HEK293 (cell line): Measurements from ENCODE around the gene CEP20.

Experiments
- CTCF ChIA-PET: fragments of 350-600 bp; formaldehyde crosslinking; extraction: SDS; loops from one replicate; lab custom pipeline; 2021; ENCODE audit warnings: antibody characterized with exemption; lab: Yijun Ruan, JAX
- POLR2A ChIA-PET: fragments of 300-600 bp; formaldehyde crosslinking; extraction: SDS; loops from one replicate; lab custom pipeline; 2020; ENCODE audit warnings: antibody characterized with exemption, inconsistent platforms; lab: Yijun Ruan, JAX
- H3K27ac ChIP-seq: fragments of 200-500 bp; sonication (Bioruptor generic); 2 replicates; pipeline ENCODE4 v1.5.1; 2014; ENCODE audit warnings: low read depth, low read length, control low read depth, inconsistent platforms; ENCODE audit errors: extremely low read depth
- H3K36me3 ChIP-seq, 2 experiments: fragments of 200-500 bp in 1 of 2; sonication (Bioruptor generic) in 1 of 2; 1 replicate in 1 of 2; 2 replicates in 1 of 2; pipeline ENCODE4 v1.5.1; 2014 to 2017; ENCODE audit warnings: inconsistent platforms in 2 of 2, low read length in 2 of 2; ENCODE audit not compliant: control insufficient read depth in 2 of 2, insufficient read depth in 1 of 2
- H3K4me1 ChIP-seq: fragments of 200-500 bp; sonication (Bioruptor generic); 2 replicates; pipeline ENCODE4 v1.5.1; 2014; ENCODE audit warnings: mild to moderate bottlenecking, low read length, inconsistent platforms; ENCODE audit not compliant: control insufficient read depth, insufficient read depth
- H3K4me3 ChIP-seq: 2 replicates; pipeline ENCODE4 v1.5.1; 2011; ENCODE audit warnings: low read depth, mild to moderate bottlenecking, control low read depth, low read length, moderate library complexity
- H3K9me3 ChIP-seq: fragments of 200-500 bp; sonication (Bioruptor generic); 2 replicates; pipeline ENCODE4 v1.5.1; 2014; ENCODE audit warnings: low read depth, low read length, inconsistent platforms; ENCODE audit not compliant: control insufficient read depth, insufficient read depth
- GLIS1 ChIP-seq: fragments of 450-650 bp; formaldehyde crosslinking; IDR thresholded peaks from 2 replicates; pipeline ENCODE4 v1.5.1; 2016; ENCODE audit warnings: missing biosample characterization, missing genetic modification characterization
- HOXA7 ChIP-seq: sonication (generic); formaldehyde crosslinking; IDR thresholded peaks from 2 replicates; pipeline ENCODE4 v1.8.1; 2022; ENCODE audit warnings: missing genetic modification reagents, borderline replicate concordance
- KLF10 ChIP-seq: fragments of 450-650 bp; IDR thresholded peaks from 2 replicates; pipeline ENCODE4 v1.5.1; 2018; ENCODE audit warnings: missing biosample characterization, mild to moderate bottlenecking, missing genetic modification characterization
- ZNF114 ChIP-seq: fragments of 450-650 bp; formaldehyde crosslinking; IDR thresholded peaks from 2 replicates; pipeline ENCODE4 v1.5.0; 2017; ENCODE audit warnings: missing biosample characterization, missing genetic modification characterization
- ZNF133 ChIP-seq: fragments of 450-650 bp; formaldehyde crosslinking; IDR thresholded peaks from 2 replicates; pipeline ENCODE4 v1.5.1; 2016; ENCODE audit warnings: missing biosample characterization, missing genetic modification characterization
- ZNF146 ChIP-seq: fragments of 450-650 bp; formaldehyde crosslinking; IDR thresholded peaks from 2 replicates; pipeline ENCODE4 v1.5.1; 2016; ENCODE audit warnings: missing biosample characterization, missing genetic modification characterization
- ZNF24 ChIP-seq: fragments of 450-650 bp; formaldehyde crosslinking; IDR thresholded peaks from 2 replicates; pipeline ENCODE4 v1.5.1; 2016; ENCODE audit warnings: missing biosample characterization, missing genetic modification characterization
- ZNF248 ChIP-seq: fragments of 450-650 bp; formaldehyde crosslinking; IDR thresholded peaks from 2 replicates; pipeline ENCODE4 v1.5.1; 2017; ENCODE audit warnings: missing biosample characterization, missing genetic modification characterization
- ZNF394 ChIP-seq: fragments of 450-650 bp; formaldehyde crosslinking; IDR thresholded peaks from 2 replicates; pipeline ENCODE4 v1.5.1; 2016; ENCODE audit warnings: missing biosample characterization, missing genetic modification characterization, mild to moderate bottlenecking, moderate library complexity, borderline replicate concordance
- ZNF426 ChIP-seq: fragments of 450-650 bp; formaldehyde crosslinking; IDR thresholded peaks from 2 replicates; pipeline ENCODE4 v1.5.1; 2017; ENCODE audit warnings: missing biosample characterization, missing genetic modification characterization, mild to moderate bottlenecking, inconsistent platforms, moderate library complexity
- ZNF555 ChIP-seq: fragments of 450-650 bp; formaldehyde crosslinking; conservative IDR thresholded peaks from 2 replicates; pipeline ENCODE4 v1.5.1; 2017; ENCODE audit warnings: missing biosample characterization, mild to moderate bottlenecking, missing genetic modification characterization, inconsistent platforms
- ZSCAN30 ChIP-seq: fragments of 450-650 bp; IDR thresholded peaks from 2 replicates; pipeline ENCODE4 v1.5.1; 2018; ENCODE audit warnings: missing biosample characterization, mild to moderate bottlenecking, missing genetic modification characterization, moderate library complexity
- TF ChIP-seq, protein P1 (sequence below): fragments of 450-650 bp; formaldehyde crosslinking; IDR thresholded peaks from 2 replicates; pipeline ENCODE4 v1.5.1; 2017; ENCODE audit warnings: missing biosample characterization, missing genetic modification characterization
- TF ChIP-seq, protein P2 (sequence below): fragments of 450-650 bp; formaldehyde crosslinking; IDR thresholded peaks from 2 replicates; pipeline ENCODE4 v1.5.1; 2016; ENCODE audit warnings: missing biosample characterization, missing genetic modification characterization
- TF ChIP-seq, protein P3 (sequence below): fragments of 450-650 bp; formaldehyde crosslinking; conservative IDR thresholded peaks from 2 replicates; pipeline ENCODE4 v1.5.1; 2016; ENCODE audit warnings: low read depth, missing biosample characterization, missing genetic modification characterization

CEP20 gene

DNA sequence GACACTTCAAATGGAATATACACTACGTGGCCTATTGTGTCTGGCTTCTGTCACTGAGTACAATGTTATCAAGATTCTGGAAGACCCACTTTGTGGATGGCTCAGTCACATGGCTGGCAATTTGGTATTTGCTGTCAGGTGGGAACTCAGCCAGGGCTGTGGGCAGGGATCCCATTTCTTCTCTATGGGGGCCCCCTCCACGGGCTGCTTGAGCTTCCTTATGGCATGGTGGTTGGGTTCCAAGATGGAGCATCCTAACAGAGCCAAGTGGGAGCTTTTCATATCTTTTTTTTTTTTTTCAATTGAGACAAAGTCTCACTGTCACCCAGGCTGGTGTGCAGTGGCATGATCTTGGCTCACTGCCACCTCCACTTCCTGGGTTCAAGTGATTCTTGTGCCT lies 18.0 kb upstream of the CEP20 start:
- POLR2A ChIA-PET, result no interaction called here
- Histone ChIP-seq H3K4me1 (no peaks in the 10 kb centered on the region), H3K4me3 (no peak overlapping the region), H3K27ac (no peak overlapping the region), H3K9me3 (no peaks in the 10 kb centered on the region), H3K36me3 (no peaks in the 10 kb centered on the region)
- TF ChIP-seq ZNF146 (tag by site-specific recombination), result no peak
- no peak for TF ChIP-seq ZNF24
- TF ChIP-seq HOXA7 (CRISPR knock-in tag), result no peak
- TF ChIP-seq, protein P1, sequence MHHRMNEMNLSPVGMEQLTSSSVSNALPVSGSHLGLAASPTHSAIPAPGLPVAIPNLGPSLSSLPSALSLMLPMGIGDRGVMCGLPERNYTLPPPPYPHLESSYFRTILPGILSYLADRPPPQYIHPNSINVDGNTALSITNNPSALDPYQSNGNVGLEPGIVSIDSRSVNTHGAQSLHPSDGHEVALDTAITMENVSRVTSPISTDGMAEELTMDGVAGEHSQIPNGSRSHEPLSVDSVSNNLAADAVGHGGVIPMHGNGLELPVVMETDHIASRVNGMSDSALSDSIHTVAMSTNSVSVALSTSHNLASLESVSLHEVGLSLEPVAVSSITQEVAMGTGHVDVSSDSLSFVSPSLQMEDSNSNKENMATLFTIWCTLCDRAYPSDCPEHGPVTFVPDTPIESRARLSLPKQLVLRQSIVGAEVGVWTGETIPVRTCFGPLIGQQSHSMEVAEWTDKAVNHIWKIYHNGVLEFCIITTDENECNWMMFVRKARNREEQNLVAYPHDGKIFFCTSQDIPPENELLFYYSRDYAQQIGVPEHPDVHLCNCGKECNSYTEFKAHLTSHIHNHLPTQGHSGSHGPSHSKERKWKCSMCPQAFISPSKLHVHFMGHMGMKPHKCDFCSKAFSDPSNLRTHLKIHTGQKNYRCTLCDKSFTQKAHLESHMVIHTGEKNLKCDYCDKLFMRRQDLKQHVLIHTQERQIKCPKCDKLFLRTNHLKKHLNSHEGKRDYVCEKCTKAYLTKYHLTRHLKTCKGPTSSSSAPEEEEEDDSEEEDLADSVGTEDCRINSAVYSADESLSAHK, result no peak
- TF ChIP-seq ZNF114 (tag by site-specific recombination), result no peak
- TF ChIP-seq ZSCAN30, result no peak
- TF ChIP-seq ZNF248, result no peak
- TF ChIP-seq GLIS1 (tag by site-specific recombination), result no peak
- TF ChIP-seq ZNF133, result no peak
- CTCF ChIA-PET, result no interaction called here

DNA sequence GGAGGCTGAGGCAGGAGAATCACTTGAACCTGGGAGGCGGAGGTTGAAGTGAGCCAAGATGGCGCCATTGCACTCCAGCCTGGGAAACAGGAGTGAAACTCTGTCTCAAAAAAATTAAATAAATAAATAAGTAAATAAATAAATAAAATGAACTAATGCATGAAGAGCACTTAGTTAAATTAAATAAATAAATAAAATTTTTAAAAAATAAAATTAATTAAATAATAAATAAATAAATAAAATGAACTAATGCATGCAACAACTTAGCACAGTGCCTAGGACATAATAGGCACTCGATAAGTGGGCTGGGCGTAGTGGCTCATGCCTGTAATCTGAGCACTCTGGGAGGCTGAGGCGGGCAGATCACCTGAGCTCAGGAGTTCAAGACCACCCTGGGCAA lies 15.6 kb upstream of the CEP20 start:
- Histone ChIP-seq H3K27ac (no peak overlapping the region), H3K36me3 (no peaks in the 10 kb centered on the region), H3K9me3 (no peaks in the 10 kb centered on the region), H3K4me3 (no peak overlapping the region), H3K4me1 (0 out of 2 replicates have a peak, but pooled peaks cover 2% of the 10 kb centered on the region)
- POLR2A ChIA-PET, result interaction anchor here (0.7 to 1.1 kb wide), 2 partner anchors 16 to 71 kb away, joined by 3 read pairs; partner anchors contain the start of gene CEP20
- CTCF ChIA-PET, result no interaction called here
- peak; percentile 12; the same call in 1 of the 2 replicates for TF ChIP-seq ZNF555 (tag by site-specific recombination)
- TF ChIP-seq, protein P2, sequence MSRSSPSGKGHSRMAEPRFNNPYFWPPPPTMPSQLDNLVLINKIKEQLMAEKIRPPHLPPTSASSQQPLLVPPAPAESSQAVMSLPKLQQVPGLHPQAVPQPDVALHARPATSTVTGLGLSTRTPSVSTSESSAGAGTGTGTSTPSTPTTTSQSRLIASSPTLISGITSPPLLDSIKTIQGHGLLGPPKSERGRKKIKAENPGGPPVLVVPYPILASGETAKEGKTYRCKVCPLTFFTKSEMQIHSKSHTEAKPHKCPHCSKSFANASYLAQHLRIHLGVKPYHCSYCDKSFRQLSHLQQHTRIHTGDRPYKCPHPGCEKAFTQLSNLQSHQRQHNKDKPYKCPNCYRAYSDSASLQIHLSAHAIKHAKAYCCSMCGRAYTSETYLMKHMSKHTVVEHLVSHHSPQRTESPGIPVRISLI (tag by site-specific recombination), result no peak
- no peak for TF ChIP-seq GLIS1 (tag by site-specific recombination)
- peak; percentile 47; the same call in 1 of the 2 replicates for TF ChIP-seq ZNF394 (tag by site-specific recombination)
- TF ChIP-seq, protein P3, sequence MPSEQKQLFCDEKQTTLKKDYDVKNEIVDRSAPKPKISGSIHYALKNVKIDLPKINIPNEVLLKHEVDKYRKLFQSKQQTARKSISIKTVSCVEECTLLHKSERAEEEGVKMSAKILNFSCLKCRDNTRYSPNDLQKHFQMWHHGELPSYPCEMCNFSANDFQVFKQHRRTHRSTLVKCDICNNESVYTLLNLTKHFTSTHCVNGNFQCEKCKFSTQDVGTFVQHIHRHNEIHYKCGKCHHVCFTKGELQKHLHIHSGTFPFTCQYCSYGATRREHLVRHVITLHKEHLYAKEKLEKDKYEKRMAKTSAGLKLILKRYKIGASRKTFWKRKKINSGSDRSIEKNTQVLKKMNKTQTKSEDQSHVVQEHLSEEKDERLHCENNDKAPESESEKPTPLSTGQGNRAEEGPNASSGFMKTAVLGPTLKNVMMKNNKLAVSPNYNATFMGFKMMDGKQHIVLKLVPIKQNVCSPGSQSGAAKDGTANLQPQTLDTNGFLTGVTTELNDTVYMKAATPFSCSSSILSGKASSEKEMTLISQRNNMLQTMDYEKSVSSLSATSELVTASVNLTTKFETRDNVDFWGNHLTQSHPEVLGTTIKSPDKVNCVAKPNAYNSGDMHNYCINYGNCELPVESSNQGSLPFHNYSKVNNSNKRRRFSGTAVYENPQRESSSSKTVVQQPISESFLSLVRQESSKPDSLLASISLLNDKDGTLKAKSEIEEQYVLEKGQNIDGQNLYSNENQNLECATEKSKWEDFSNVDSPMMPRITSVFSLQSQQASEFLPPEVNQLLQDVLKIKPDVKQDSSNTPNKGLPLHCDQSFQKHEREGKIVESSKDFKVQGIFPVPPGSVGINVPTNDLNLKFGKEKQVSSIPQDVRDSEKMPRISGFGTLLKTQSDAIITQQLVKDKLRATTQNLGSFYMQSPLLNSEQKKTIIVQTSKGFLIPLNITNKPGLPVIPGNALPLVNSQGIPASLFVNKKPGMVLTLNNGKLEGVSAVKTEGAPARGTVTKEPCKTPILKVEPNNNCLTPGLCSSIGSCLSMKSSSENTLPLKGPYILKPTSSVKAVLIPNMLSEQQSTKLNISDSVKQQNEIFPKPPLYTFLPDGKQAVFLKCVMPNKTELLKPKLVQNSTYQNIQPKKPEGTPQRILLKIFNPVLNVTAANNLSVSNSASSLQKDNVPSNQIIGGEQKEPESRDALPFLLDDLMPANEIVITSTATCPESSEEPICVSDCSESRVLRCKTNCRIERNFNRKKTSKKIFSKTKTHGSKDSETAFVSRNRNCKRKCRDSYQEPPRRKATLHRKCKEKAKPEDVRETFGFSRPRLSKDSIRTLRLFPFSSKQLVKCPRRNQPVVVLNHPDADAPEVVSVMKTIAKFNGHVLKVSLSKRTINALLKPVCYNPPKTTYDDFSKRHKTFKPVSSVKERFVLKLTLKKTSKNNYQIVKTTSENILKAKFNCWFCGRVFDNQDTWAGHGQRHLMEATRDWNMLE (tag by site-specific recombination), result peak; percentile 42; the same call in 1 of the 2 replicates
- TF ChIP-seq KLF10 (tag by site-specific recombination), result no peak
- peak; percentile 25 for TF ChIP-seq ZNF426
